Brain microvascular endothelial cell (primary cell): ENCODE results near the gene PDIA4.
A peak's percentile ranks its signal among the peaks of the same experiment; 100 is the strongest.

Experiments
- DNase-seq: peaks from one replicate; pipeline ENCODE4 v3.0.0-alpha.2; 2020
- H3K27ac ChIP-seq: fragments of 250-450 bp; sonication (Bioruptor Pico); 2 replicates; pipeline ENCODE4 v1.5.1; 2020; ENCODE audit warnings: mild to moderate bottlenecking, moderate library complexity
- H3K27me3 ChIP-seq: fragments of 250-450 bp; sonication (Bioruptor Pico); replicated peaks from 2 replicates; pipeline ENCODE4 v1.5.1; 2020; ENCODE audit warnings: mild to moderate bottlenecking
- H3K36me3 ChIP-seq: fragments of 250-450 bp; sonication (Bioruptor Pico); replicated peaks from 2 replicates; pipeline ENCODE4 v1.5.1; 2020; ENCODE audit warnings: mild to moderate bottlenecking
- H3K4me3 ChIP-seq: 2 replicates; pipeline ENCODE4 v1.5.1; 2011; ENCODE audit warnings: low read depth, mild to moderate bottlenecking, control low read depth, low read length, moderate library complexity
- CTCF ChIP-seq: IDR thresholded peaks from 2 replicates; pipeline ENCODE4 v1.5.1; 2011; ENCODE audit warnings: low read depth, mild to moderate bottlenecking, moderate library complexity, low read length, control low read depth, inconsistent platforms; ENCODE audit errors: missing control alignments
- in situ Hi-C: cut with HindIII; loops from 2 replicates; pipeline ENCODE4 v1.10.0; 2017; ENCODE audit warnings: low sequenced_read_pairs, low pct_ligation_motif_present

PDIA4 gene

GRCh38 chr7:149027055-149027454 lies 1.2 kb downstream of the PDIA4 start:
- peak overlapping the region; percentile 85 for H3K4me3 ChIP-seq
- peaks cover 5% of the 10 kb centered on the region for H3K36me3 ChIP-seq
- no peaks in the 10 kb centered on the region for H3K27me3 ChIP-seq
- no peak for DNase-seq
- in situ Hi-C loops: no loop called here
- no peak for TF ChIP-seq CTCF
- H3K27ac ChIP-seq: no peak overlapping the region

- DNase-seq: no peak
- Histone ChIP-seq H3K27ac (no peak overlapping the region), H3K27me3 (no peaks in the 10 kb centered on the region), H3K4me3 (no peak overlapping the region), H3K36me3 (peaks cover 22% of the 10 kb centered on the region)
- in situ Hi-C loops: no loop called here
- no peak for TF ChIP-seq CTCF
Observed at GRCh38 chr7:149023662-149024061, 4.6 kb downstream of the PDIA4 start.

- H3K27ac ChIP-seq: no peak overlapping the region
Observed at GRCh38 chr7:149022756-149023360, 5.4 kb downstream of the PDIA4 start.

GRCh38 chr7:149021725-149022062 lies 6.6 kb downstream of the PDIA4 start:
- Histone ChIP-seq H3K27me3 (no peaks in the 10 kb centered on the region), H3K4me3 (no peak overlapping the region), H3K27ac (no peak overlapping the region), H3K36me3 (peaks cover 32% of the 10 kb centered on the region)
- in situ Hi-C loops: no loop called here
- DNase-seq: no peak
- TF ChIP-seq CTCF: no peak

More at GRCh38 chr7:149022756-149023360, 5.4 kb downstream of the PDIA4 start:
- DNase-seq: no peak
- no peak overlapping the region for H3K4me3 ChIP-seq
- H3K36me3 ChIP-seq: peaks cover 26% of the 10 kb centered on the region
- H3K27me3 ChIP-seq: no peaks in the 10 kb centered on the region
- in situ Hi-C loops: no loop called here
- TF ChIP-seq CTCF: no peak

- Histone ChIP-seq H3K27ac (no peak overlapping the region), H3K27me3 (no peaks in the 10 kb centered on the region), H3K4me3 (no peak overlapping the region), H3K36me3 (peaks cover 40% of the 10 kb centered on the region)
- DNase-seq: no peak
- TF ChIP-seq CTCF: no peak
- in situ Hi-C loops: no loop called here
Observed at GRCh38 chr7:149020483-149020882, 7.8 kb downstream of the PDIA4 start.

- Histone ChIP-seq H3K36me3 (peaks cover 65% of the 10 kb centered on the region), H3K27me3 (no peaks in the 10 kb centered on the region), H3K27ac (no peak overlapping the region), H3K4me3 (no peak overlapping the region)
- no peak for TF ChIP-seq CTCF
- DNase-seq: no peak
- in situ Hi-C loops: no loop called here
Observed at GRCh38 chr7:149016876-149017275, 11.4 kb downstream of the PDIA4 start.
